Measurements from ENCODE around the gene EHHADH.

DNA sequence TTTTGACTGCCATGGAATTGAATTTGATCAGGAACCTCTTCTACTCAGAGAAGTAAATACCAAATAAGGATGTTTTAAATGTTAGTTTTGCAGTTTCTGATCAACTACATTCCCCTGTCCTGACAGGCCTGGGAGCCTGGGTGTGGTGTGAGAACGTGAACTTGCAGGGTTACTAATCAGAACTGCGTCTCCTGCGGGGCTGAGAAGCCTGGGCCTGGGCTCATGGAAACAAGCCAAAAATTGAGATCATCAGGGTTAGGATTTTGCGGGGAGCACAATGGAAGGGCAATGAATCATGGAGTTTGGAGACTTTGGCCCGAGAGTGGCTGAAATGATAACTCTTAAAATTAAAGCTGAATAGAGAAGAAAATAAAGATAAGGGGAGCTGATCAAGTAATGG lies 53.2 kb downstream of the EHHADH start:
- TF ChIP-seq, protein P1, sequence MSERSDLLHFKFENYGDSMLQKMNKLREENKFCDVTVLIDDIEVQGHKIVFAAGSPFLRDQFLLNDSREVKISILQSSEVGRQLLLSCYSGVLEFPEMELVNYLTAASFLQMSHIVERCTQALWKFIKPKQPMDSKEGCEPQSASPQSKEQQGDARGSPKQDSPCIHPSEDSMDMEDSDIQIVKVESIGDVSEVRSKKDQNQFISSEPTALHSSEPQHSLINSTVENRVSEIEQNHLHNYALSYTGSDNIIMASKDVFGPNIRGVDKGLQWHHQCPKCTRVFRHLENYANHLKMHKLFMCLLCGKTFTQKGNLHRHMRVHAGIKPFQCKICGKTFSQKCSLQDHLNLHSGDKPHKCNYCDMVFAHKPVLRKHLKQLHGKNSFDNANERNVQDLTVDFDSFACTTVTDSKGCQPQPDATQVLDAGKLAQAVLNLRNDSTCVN (CRISPR knock-in tag; IDR thresholded peaks at IDR 0.05): no peak
- TF ChIP-seq, protein P2, sequence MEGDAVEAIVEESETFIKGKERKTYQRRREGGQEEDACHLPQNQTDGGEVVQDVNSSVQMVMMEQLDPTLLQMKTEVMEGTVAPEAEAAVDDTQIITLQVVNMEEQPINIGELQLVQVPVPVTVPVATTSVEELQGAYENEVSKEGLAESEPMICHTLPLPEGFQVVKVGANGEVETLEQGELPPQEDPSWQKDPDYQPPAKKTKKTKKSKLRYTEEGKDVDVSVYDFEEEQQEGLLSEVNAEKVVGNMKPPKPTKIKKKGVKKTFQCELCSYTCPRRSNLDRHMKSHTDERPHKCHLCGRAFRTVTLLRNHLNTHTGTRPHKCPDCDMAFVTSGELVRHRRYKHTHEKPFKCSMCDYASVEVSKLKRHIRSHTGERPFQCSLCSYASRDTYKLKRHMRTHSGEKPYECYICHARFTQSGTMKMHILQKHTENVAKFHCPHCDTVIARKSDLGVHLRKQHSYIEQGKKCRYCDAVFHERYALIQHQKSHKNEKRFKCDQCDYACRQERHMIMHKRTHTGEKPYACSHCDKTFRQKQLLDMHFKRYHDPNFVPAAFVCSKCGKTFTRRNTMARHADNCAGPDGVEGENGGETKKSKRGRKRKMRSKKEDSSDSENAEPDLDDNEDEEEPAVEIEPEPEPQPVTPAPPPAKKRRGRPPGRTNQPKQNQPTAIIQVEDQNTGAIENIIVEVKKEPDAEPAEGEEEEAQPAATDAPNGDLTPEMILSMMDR (IDR thresholded peaks at IDR 0.05 in 2 of 3, conservative IDR thresholded peaks at IDR 0.05 in 1 of 3; ENCODE audit: insufficient read depth in 2 of 3, low read depth in 1 of 3, low read length in 3 of 3): no peak
- TF ChIP-seq POLR2A (conservative IDR thresholded peaks at IDR 0.05) (no peak), RCOR1 (IDR thresholded peaks at IDR 0.05; ENCODE audit: borderline replicate concordance in 1 of 2, low read depth in 2 of 2, low read length in 2 of 2) (no peak), SMARCA4 (IDR thresholded peaks at IDR 0.05) (no peak), BRF1 (IDR thresholded peaks at IDR 0.05; ENCODE audit: borderline replicate concordance, extremely low read depth, insufficient read length) (no peak), ZSCAN29 (IDR thresholded peaks at IDR 0.05) (no peak)
- TF ChIP-seq, protein P3, sequence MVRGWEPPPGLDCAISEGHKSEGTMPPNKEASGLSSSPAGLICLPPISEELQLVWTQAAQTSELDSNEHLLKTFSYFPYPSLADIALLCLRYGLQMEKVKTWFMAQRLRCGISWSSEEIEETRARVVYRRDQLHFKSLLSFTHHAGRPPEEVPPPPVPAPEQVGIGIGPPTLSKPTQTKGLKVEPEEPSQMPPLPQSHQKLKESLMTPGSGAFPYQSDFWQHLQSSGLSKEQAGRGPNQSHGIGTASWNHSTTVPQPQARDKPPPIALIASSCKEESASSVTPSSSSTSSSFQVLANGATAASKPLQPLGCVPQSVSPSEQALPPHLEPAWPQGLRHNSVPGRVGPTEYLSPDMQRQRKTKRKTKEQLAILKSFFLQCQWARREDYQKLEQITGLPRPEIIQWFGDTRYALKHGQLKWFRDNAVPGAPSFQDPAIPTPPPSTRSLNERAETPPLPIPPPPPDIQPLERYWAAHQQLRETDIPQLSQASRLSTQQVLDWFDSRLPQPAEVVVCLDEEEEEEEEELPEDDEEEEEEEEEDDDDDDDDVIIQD (CRISPR knock-in tag; IDR thresholded peaks at IDR 0.05): no peak

Measured in K562 (cell line).